ENCODE data around the gene ANO4.
"Not testable (repeated sequence)": the region's sequence is repeated elsewhere in the genome, so short reads cannot be mapped to it uniquely, and the experiment has no call there.

Gene ANO4

GRCh38 chr12:100926669-100927248 is 132.2 kb downstream of the ANO4 start:
- DNase-seq (ENCODE audit: low read depth in 1 of 2, low spot score in 1 of 2) = no peak
- H3K27ac ChIP-seq (replicated peaks) = no peak overlapping the region
- H3K4me3 ChIP-seq (replicated peaks; ENCODE audit: insufficient read depth, low read length) = no peak overlapping the region
- no peaks in the 10 kb centered on the region for H3K27me3 ChIP-seq (ENCODE audit: insufficient read depth, poor library complexity, severe bottlenecking)
- TF ChIP-seq GABPA (IDR thresholded peaks at IDR 0.05; ENCODE audit: low read depth) = no peak
- no peak for TF ChIP-seq CTCF (IDR thresholded peaks at IDR 0.05; ENCODE audit: insufficient read depth, low read length)
- no peak for TF ChIP-seq POLR2AphosphoS5 (IDR thresholded peaks at IDR 0.05; ENCODE audit: low read depth)
- no peak for TF ChIP-seq REST (IDR thresholded peaks at IDR 0.05; ENCODE audit: insufficient replicate concordance, low read depth)
- TF ChIP-seq SPI1 (IDR thresholded peaks at IDR 0.05; ENCODE audit: borderline replicate concordance, low read depth) = no peak

- Histone ChIP-seq H3K27me3 (ENCODE audit: insufficient read depth, poor library complexity, severe bottlenecking) (no peaks in the 10 kb centered on the region), H3K27ac (replicated peaks) (no peak overlapping the region), H3K4me3 (replicated peaks; ENCODE audit: insufficient read depth, low read length) (no peak overlapping the region)
- no peak for TF ChIP-seq REST (IDR thresholded peaks at IDR 0.05; ENCODE audit: insufficient replicate concordance, low read depth)
- no peak for TF ChIP-seq GABPA (IDR thresholded peaks at IDR 0.05; ENCODE audit: low read depth)
- no peak for TF ChIP-seq CTCF (IDR thresholded peaks at IDR 0.05; ENCODE audit: insufficient read depth, low read length)
- TF ChIP-seq POLR2AphosphoS5 (IDR thresholded peaks at IDR 0.05; ENCODE audit: low read depth) = no peak
- TF ChIP-seq SPI1 (IDR thresholded peaks at IDR 0.05; ENCODE audit: borderline replicate concordance, low read depth) = no peak
- no peak for DNase-seq (ENCODE audit: low read depth in 1 of 2, low spot score in 1 of 2)
Measured at GRCh38 chr12:100927826-100928225, 133.2 kb downstream of the ANO4 start.

GRCh38 chr12:100932571-100932970 is 138.0 kb downstream of the ANO4 start:
- no peak for DNase-seq (ENCODE audit: low read depth in 1 of 2, low spot score in 1 of 2)
- H3K27me3 ChIP-seq (ENCODE audit: insufficient read depth, poor library complexity, severe bottlenecking) = no peaks in the 10 kb centered on the region
- no peak overlapping the region for H3K4me3 ChIP-seq (replicated peaks; ENCODE audit: insufficient read depth, low read length)
- no peak overlapping the region for H3K27ac ChIP-seq (replicated peaks)
- TF ChIP-seq SPI1 (IDR thresholded peaks at IDR 0.05; ENCODE audit: borderline replicate concordance, low read depth) (no peak), REST (IDR thresholded peaks at IDR 0.05; ENCODE audit: insufficient replicate concordance, low read depth) (no peak), GABPA (IDR thresholded peaks at IDR 0.05; ENCODE audit: low read depth) (no peak), POLR2AphosphoS5 (IDR thresholded peaks at IDR 0.05; ENCODE audit: low read depth) (no peak), CTCF (IDR thresholded peaks at IDR 0.05; ENCODE audit: insufficient read depth, low read length) (no peak)

GRCh38 chr12:100933531-100933930 is 139.0 kb downstream of the ANO4 start:
- not testable (repeated sequence) for H3K27me3 ChIP-seq (ENCODE audit: insufficient read depth, poor library complexity, severe bottlenecking); DNase-seq (ENCODE audit: low read depth in 1 of 2, low spot score in 1 of 2); H3K27ac ChIP-seq (replicated peaks); H3K4me3 ChIP-seq (replicated peaks; ENCODE audit: insufficient read depth, low read length)

Data from HL-60 (cell line).